Stimulated activated CD4-positive, alpha-beta T cell treated with anti-CD3 and anti-CD28 coated beads, Interleukin-1b, Interleukin-23, amount 100 ng/mL, for 4 hours (primary cell): ENCODE data around the gene SERAC1.

Source experiments
- DNase-seq, 2 donors: peaks; one replicate each; pipeline ENCODE4 v3.0.0-alpha.2; 2020; ENCODE audit warnings: low read depth in 2 of 2

SERAC1 gene

DNA sequence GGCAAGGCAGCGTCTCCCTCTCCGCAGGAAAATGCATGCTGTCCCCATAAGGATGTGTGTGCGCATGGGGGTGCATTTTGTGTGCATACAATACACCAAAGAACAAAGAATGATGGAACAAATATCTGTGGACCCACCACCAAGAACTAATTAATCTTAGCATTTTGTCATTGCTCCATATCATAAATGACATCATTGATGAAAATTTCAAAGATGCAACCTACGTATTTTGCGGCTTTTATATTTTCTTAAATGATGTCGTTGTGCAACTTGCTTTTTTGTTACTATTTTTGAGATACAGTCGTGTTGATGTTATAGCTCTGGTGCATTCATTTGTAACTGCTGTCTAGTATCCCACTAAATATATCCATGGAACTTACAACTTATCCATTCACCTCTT lies 89.7 kb downstream of the SERAC1 start:
- DNase-seq = no peak

DNA sequence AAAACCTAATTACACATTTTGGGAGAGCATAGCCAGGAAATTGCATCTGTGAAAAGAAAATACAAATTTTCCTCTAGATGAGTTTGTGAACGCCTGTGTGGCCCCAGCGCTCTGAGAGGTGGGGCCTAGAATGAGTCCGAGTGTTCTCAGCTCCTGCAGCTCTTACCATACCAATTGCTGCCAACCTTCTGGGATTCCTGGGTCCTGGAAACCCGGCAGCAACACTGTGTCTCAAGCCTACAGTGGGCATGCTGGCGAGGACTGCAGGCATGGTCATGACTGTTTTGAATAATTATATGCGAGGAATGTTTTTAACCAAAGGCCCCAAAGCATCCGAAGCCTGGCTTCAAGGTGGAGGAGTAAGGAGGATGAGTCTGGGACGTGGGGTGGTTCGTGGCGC lies 90.4 kb downstream of the SERAC1 start:
- DNase-seq = no peak

DNA sequence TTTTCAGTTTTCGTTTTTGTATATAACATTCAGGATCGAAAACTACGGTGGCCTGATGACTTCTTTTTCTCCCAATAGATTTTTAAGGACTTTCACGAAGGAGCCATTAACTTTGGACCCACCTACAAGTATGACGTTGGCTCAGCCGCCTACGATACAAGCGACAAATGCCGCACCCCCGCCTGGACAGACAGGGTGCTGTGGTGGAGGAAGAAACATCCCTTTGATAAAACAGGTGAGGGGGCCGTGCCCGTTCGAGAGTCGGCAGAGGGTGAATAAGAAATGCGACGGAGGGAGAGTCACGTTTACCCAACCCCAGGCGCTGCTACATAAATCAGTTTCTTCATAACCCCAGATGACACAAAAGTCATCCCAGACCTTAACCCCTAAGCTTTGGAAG lies 91.5 kb downstream of the SERAC1 start:
- no peak for DNase-seq

DNA sequence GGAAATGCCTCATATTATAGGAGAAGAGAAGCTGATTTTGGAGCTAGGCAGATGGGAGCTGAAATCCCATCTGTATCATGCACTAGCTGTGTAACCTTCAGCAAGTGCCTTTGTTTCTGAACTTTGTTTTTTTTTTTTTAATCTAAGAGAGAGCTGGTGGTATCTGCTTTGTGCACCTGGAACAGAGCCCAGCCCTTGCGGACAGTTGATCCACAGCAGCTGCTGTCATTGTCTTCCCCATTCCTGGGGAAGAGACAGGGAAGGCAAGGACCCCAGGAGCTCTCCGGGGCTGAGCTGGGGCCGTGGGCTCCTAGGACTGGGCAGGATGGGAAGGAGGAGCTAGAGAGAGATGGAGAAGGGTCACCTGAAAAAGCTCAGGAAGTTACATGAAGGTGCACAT lies 94.3 kb downstream of the SERAC1 start:
- no peak for DNase-seq

DNA sequence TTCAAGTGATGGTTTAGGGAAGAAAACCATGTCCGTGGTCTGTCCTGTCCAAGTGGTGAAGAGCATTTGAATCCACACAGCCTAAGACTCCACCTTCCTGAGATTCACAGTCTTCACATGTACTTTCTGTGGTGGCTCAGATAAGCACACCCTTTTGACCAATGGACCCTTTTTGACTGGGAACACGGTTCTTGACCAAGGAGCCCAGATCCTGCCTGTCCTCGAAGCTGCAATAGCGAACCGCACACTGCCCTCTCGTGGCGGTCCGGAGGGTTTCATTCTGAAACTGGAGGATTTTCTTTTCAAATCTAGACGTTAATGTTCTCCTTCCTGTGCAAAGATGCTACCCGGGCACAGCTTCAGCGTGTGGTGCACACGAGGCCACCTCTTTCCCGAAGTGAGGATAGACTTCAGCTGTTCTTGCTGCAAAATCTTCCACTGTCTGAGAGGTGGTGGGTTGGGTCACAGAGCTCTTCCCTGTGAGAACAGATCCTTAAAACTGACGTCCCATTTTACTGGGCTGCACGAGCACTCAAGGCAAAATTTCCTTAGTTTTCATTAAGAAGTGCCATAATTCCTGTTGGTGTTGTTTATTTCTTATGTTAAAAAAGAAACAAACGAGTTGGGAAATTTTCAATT lies 95.9 kb downstream of the SERAC1 start:
- peak; percentile 58 to 65 for DNase-seq

DNA sequence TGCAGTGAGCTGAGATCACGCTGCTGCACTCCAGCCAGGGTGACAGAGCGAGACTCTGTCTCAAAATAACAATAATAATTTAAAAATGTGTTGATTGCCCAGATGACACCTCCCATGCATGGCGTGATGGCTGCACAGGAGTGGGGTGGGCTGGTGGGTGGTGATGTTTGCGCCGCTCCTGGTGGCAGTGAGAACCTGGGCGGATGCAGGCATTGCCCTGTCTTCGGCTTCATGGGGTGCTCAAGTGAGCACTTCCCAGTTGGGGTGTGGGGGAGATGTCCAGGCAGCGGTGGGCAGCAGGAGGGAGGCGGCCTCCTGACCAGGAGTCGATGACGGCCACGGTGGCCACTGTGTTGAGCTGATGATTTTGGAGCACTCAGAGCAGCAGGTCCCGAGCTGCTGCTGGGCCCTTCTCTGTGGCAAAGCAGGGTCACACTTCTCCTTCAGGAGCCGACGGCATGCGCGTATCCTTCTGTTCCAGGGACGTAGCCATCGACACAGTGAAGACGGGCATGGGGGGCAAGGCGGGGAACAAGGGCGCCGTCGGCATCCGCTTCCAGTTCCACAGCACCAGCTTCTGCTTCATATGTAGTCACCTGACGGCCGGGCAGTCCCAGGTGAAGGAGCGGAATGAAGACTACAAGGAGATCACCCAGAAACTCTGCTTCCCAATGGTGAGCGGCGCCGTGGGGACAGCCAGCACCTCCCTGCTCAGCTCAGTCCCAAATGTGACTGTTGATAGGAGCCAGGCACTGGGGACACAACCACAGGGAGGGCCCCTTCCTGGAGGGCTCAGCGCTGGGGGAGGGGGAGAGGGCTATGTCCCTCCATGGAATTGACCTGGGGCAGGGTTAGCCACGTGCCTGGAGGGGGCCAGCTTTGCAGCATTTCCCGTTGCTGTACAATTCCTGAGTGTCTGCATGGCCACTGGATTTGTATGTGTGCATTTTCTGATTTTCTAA lies 96.7 kb downstream of the SERAC1 start:
- no peak for DNase-seq

DNA sequence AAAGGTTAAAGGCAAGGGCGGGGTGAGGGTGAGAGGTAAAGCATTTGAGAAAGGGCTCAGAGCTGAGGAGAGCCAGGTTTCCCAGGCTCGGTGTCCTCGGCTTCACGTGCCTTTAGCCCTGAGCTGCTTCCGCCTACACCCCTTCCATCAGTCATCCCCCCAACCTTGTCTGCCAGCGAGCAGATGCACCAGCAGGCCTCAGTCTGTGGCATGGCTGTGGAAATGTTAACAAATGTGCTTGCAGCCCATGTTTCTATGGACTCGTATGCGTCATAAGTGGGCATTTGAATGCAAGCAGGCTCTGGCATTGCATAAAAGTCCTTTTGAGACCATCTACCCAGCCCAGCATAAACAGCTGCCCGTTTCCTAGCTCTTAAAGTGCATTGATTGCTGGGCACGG lies 97.5 kb downstream of the SERAC1 start:
- DNase-seq = no peak

DNA sequence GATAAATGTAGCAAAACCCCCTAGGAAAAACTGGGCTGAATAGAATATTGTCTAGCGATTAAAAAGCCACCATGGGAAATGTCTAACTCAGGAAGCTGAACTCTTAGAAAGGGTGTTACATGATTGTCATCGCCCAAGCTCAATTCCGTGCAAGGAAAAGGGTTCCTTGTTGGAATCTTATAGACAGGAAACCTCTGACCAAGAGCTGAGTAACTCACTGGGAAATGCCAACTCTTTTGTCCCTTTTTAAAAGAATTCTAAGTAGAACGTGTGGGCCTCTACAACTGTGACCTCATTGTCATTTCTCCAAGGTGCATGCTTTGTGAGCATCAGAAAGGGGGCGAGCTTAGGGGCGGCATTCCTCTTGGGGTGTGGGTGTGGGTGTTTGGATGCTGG lies 98.3 kb downstream of the SERAC1 start:
- DNase-seq = no peak

DNA sequence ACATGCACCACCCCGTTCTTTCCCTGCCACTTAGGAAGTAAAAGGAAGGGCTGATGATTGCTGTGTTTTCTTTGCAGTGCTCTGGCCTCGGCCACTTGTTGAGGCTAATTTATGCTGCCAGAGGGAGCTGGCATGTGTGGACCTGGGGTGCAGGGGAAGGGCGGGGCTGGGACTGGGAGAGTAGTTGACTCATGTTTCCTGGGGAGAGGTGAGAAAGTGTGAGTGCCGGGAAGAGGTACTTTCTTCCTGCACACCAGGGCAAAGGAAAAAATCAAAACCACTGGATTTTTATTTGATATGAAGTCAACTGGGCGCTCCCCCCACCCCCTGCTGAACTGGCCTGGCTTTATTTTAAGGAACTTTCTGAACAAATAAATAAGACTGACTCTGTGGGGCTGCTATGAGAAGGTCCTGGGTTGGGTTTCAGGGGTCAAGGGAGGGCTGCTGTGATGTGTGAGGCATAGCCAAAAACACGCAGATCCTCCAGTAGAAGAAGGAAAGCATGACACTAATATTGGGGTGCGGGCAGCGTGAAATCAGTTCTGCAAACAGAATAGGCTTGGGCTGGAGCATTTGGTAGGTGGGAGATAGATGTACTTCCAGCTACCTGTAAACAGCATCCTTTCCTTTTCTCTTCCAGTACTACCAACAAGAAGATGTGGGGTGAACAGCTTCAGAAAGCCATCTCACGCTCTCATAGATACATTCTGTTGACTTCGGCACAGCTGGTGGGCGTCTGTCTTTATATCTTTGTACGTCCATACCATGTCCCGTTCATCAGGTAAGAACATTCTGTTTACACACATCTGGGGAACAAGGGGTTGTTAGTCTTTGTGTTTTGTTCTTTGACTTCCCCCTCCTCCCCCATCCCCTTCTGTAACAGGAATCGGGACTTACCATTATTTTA lies 98.9 kb downstream of the SERAC1 start:
- no peak for DNase-seq

DNA sequence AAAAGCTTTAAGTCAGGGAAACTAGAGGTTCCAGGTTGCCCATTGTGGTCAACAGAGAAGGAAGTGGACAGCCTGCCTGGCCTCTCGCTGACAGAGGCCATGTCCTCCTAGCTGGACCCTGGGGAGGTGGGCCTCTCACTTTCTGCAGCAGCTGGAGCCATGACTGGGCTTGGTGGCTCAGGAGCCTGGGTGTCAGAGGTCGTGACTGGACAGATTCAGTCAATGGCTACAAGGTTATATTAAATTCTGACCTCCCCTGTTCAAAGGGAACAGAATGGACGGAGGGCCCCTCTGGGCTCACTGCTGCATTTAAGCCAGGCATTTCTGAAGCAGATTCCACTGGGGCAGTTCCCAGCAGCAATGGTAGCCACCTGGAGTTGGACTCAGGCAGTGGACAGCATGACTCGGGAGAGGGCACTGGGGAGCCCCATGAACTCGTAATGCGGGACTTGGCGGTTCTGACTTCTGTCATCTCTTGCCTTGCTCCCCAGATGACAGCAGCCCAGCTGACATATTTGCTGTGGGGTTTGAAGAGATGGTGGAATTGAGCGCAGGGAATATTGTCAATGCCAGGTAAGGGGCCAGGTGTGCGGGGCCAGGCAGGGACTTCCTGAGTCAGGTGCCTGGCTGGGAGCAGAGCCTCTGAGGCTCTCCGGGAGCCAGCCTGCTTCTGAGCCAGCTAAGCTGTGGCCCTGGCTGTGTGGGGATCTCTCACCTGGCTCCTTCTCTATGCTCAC lies 99.7 kb downstream of the SERAC1 start:
- DNase-seq = no peak

DNA sequence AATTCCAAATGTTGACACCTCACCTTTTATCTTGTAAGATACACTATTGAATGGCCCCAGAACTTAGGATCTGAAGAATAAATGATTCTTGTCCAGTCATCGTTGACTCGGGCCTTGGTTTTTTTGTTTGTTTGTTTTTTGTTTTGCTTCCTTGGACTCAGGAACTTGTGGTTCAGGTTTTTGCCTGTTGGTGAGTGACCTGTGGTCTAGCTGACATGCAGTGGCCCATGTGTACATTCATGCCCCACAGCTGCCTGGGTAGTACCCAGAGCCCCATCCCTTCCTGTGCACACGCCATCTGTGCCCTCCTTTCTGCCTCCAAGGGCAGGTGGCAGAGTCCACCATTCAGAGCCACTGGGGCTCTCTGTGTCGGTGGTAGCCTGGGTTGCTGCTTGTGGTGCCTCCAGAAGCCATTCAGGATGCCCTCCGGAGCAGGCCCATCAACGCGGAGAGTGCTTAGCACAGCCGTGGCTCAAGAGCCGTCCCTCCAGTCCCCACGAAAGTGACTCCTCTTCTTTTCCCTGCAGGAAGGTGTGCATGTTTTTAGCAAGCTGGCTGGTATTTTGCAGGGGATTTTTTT lies 100.5 kb downstream of the SERAC1 start:
- no peak for DNase-seq

DNA sequence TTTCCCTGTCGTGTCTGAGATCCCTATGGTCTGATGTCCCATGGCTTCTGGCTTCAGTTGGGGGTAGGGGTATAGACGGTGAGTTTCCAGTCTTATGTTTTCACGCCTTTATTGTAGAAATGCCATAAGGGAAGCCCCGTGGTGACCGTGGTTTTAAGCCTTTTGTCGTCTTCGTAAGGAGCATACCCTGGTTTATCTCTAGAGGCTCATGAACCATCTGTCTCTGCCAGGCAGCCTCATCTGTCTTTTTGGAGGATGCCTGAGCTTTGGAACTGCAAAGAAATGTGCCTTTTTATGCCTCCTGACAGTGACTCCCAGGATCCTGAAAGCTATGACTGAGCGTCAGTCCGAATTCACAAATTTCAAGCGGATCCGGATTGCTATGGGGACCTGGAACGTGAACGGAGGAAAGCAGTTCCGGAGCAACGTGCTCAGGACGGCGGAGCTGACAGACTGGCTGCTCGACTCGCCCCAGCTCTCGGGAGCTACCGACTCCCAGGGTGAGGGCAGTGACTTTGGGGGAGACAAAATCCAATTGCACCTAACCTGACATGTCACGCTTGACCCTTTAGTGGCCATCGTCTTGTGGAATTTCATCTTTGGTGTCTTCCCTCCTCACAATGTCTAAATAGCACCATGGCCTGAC lies 101.8 kb downstream of the SERAC1 start:
- DNase-seq = no peak

DNA sequence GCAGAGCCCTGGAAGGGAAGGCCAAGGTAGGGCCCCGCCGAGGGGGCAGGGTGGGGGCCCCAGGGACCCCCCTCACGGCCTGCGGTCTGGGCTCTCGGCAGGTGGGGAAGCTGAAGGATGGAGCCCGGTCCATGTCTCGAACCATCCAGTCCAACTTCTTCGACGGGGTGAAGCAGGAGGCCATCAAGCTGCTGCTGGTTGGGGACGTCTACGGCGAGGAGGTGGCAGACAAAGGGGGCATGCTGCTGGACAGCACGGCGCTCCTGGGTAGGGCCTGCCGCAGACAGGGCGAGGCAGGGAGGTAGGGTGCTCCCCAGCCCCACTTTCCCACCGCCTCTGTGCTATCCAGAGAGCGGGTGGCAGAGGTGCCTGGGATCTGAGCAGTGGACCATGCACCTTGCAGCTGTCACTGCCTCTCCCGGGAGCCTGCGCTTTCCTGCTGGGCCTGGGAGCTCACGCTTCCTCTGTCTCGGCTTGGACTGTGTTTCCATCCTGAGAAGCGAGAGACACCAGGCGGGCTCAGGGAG lies 103.3 kb downstream of the SERAC1 start:
- no peak for DNase-seq

DNA sequence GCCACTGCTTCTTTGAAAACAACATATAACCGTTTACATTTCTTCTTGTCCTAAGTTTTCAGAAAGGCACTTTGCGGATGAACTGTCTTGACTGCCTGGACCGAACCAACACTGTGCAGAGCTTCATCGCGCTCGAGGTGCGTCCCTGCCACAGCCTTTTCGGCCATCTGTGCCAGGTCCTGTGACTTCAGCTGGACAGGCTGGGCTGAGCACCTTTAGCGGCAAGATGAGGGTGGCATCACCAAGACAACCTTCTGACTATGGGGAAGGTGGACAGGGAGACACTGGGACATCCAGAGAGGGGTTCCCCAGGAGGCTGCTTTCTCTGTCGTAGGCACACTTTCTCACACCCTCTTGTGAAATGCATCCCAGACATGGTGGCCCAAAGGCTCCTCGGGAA lies 104.3 kb downstream of the SERAC1 start:
- DNase-seq = no peak

DNA sequence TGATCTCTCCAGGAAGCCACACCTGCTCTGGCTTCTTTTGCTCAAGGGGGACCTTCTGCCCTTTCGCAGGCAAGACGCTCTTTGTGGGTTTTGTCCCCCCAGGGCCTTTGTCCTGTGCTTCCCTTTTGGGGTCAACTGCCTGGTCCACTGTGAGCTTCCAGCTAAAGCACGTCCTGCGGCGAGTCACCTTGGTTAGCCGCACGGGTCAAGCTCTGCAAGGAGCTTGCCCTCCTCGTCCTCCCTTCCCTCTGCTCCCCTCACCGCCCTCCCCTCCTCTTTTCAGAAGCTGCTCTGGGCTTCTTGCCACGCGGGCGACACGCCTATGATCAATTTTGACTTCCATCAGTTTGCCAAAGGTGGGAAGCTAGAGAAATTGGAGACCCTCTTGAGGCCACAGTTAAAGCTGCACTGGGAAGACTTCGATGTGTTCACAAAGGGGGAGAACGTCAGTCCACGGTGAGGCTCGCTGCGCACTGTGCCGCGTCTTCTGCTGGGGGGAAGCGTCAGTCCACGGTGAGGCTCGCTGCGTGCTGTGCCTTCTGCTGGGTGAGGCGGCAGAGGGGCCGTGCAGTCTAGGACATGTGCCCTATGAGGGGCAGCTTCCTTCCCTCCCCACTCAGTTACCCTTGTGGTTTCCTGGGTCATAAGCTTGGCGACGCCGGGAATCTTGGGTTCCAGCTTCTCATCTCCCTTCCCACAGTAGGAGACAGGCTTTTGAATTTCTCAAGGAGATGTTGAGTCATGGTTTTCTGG lies 106.2 kb downstream of the SERAC1 start:
- DNase-seq = no peak

DNA sequence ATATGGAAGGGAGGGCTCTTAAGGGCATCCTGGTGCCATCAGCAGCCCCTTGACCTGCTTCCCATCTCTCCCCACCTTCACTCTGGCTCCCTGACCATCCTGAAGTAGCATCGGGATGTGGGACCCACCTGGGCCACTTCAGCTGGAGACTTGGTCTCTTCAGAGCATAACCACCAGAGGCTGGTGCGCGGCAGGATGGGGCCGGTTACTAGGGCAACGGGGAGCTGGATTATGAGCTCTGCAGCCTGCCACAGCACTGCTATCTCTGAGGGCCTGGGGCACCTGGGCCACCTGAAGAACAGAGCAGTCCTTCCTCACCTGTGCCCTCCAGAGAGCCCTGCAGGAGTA lies 106.7 kb downstream of the SERAC1 start:
- no peak for DNase-seq

DNA sequence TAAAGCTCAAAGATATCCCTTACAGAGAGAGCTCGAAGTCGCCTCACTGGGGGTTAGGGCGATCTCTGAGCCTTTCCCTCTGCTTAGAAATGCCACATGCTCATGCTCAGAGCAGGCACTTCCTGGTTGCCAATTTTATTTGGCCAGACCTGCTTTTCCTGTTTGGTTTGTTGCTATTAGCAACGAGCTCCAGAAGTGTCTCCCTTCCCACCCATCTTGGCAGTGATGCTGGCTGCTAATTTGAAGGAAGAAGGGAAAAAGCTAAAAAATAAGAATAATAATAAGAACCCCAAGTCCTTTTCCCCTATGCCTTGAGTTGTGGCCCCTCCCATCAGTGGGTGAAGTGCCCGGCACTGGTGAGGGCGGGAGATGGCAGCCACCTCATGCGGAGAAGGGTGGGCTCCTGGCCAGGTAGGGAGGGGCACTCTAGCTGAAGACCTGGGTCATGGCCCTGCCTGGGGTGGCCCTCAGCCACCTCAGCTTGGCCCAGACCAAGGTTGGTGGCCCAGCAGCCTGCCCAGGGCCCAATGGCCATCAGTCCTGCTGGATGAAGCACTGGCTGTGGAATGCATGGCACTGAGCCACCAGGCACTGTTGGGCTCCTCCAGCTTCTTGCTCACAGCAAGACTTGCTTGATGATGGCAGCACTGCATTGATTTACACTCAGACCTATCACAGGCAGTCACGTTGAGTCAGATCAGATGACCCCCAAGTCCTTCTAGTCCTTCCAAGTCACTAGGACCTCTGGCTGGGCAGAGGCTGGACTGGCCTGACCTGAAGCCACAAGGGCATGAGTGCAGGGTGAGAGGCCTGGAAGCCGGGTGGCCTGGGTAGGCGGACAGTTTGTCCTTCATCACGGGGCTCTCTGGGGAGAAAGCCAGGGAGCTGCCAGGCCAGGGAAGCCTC lies 107.4 kb downstream of the SERAC1 start:
- no peak for DNase-seq
